Hepatocyte (in vitro differentiated cells): ENCODE results near the gene OTOG. TPM values are rescaled to one million over a fixed set of nuclear protein-coding genes. Genes with fewer than 3 reads are reported as not detected.

Experiments
- DNase-seq: peaks from one replicate; pipeline ENCODE4 v3.0.0-alpha.2; 2016; ENCODE audit warnings: low spot score
- H2AFZ ChIP-seq: fragments of 200-600 bp; sonication (generic); 2 replicates; pipeline ENCODE4 v1.6.0; 2016; ENCODE audit warnings: antibody characterized with exemption, mild to moderate bottlenecking
- H3K27ac ChIP-seq: fragments of 200-600 bp; sonication (generic); 2 replicates; pipeline ENCODE4 v1.5.1; 2016; ENCODE audit warnings: mild to moderate bottlenecking
- H3K27me3 ChIP-seq: fragments of 200-600 bp; sonication (generic); 2 replicates; pipeline ENCODE4 v1.6.1; 2016
- H3K36me3 ChIP-seq: fragments of 200-600 bp; sonication (generic); replicated peaks from 2 replicates; pipeline ENCODE4 v1.5.1; 2016; ENCODE audit warnings: low read depth; ENCODE audit not compliant: insufficient read depth
- H3K4me1 ChIP-seq: fragments of 200-600 bp; sonication (generic); 2 replicates; pipeline ENCODE4 v1.5.1; 2016; ENCODE audit warnings: mild to moderate bottlenecking, moderate library complexity; ENCODE audit not compliant: insufficient read depth
- H3K4me2 ChIP-seq: fragments of 200-600 bp; sonication (generic); 2 replicates; pipeline ENCODE4 v1.6.0; 2016
- H3K4me3 ChIP-seq: fragments of 200-600 bp; sonication (generic); 2 replicates; pipeline ENCODE4 v1.5.1; 2016; ENCODE audit warnings: mild to moderate bottlenecking
- H3K79me2 ChIP-seq: fragments of 200-600 bp; sonication (generic); 2 replicates; pipeline ENCODE4 v1.6.0; 2017; ENCODE audit warnings: mild to moderate bottlenecking
- H3K9me2 ChIP-seq: fragments of 200-600 bp; sonication (generic); replicated peaks from 2 replicates; pipeline ENCODE4 v1.6.0; 2017; ENCODE audit warnings: mild to moderate bottlenecking; ENCODE audit not compliant: insufficient read depth
- H3K9me3 ChIP-seq: fragments of 200-600 bp; sonication (generic); 2 replicates; pipeline ENCODE4 v1.5.1; 2016; ENCODE audit warnings: low read depth, mild to moderate bottlenecking
- H4K20me1 ChIP-seq: fragments of 200-600 bp; sonication (generic); 2 replicates; pipeline ENCODE4 v1.6.0; 2016; ENCODE audit warnings: mild to moderate bottlenecking; ENCODE audit not compliant: insufficient read depth, poor library complexity, severe bottlenecking
- CTCF ChIP-seq: fragments of 200-600 bp; sonication (generic); IDR thresholded peaks from 2 replicates; pipeline ENCODE4 v1.5.1; 2016; ENCODE audit warnings: antibody characterized with exemption, mild to moderate bottlenecking; ENCODE audit not compliant: poor library complexity
- EZH2 ChIP-seq: fragments of 200-600 bp; sonication (generic); IDR thresholded peaks from 2 replicates; pipeline ENCODE4 v1.6.1; 2016; ENCODE audit warnings: antibody characterized with exemption, mild to moderate bottlenecking, borderline replicate concordance
- EZH2phosphoT487 ChIP-seq: fragments of 200-600 bp; sonication (generic); IDR thresholded peaks from one replicate; pipeline ENCODE4 v1.6.1; 2018; ENCODE audit warnings: antibody characterized with exemption, mild to moderate bottlenecking, low read depth, moderate library complexity; ENCODE audit not compliant: unreplicated experiment, severe bottlenecking
- WGBS: methylation state at CpG from one replicate; pipeline ENCODE4 v1.1.6; 2016; ENCODE audit warnings: low lambda C conversion rate; ENCODE audit errors: missing lambda C conversion rate; 5-methylcytosine and 5-hydroxymethylcytosine counted together
- polyA plus RNA-seq: library from polyadenylated mRNA; unstranded; fragments of >200 nt; fragmentation: Nextera tagmentation; extraction: Ambion mirVana; gene quantifications from 2 replicates; pipeline ENCODE4 v1.2.1, GENCODE V29; 2016
- total RNA-seq: library from RNA; depleted of rRNA; stranded (reverse); fragments of >200 nt; gene quantifications from 2 replicates; pipeline ENCODE4 v1.2.3, GENCODE V29; 2014

The OTOG gene
- total and polyA plus RNA-seq, 2 experiments from 2014 or later: 0.27 to 2.0 TPM

DNA sequence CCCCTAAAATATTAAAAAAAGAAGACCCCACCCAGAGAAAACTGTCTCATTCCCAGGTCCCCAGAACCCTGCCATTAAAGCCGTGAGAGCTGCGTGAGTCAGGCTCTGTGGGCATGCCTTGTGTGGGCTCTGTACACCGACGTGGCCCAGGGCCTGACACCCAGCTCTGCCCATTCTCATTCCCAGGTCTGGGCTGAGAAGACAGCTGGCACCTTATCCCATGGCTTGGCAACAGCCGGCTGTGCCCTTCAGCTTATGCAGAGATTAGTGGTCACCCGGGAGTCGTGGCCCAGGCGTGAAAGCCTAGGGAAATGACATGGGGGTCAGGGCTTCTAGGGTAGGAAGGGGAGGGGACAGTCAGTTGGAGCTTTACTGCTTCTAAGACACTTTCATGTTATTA lies 31.9 kb downstream of the OTOG start:
- TF ChIP-seq EZH2phosphoT487 (no peak), CTCF (no peak), EZH2 (no peak)
- H2AFZ ChIP-seq: no peak overlapping the region
- H3K27me3 ChIP-seq: no peaks in the 10 kb centered on the region
- H3K27ac ChIP-seq: no peak overlapping the region
- no peaks in the 10 kb centered on the region for H3K36me3 ChIP-seq
- H4K20me1 ChIP-seq: no peaks in the 10 kb centered on the region
- no peak overlapping the region for H3K4me2 ChIP-seq
- H3K9me2 ChIP-seq: no peaks in the 10 kb centered on the region
- WGBS: 90% methylated on average over 8 of the region's 8 CpGs
- H3K4me3 ChIP-seq: no peak overlapping the region
- no peaks in the 10 kb centered on the region for H3K79me2 ChIP-seq
- no peaks in the 10 kb centered on the region for H3K4me1 ChIP-seq
- no peaks in the 10 kb centered on the region for H3K9me3 ChIP-seq
- no peak for DNase-seq

- Histone ChIP-seq H4K20me1 (no peaks in the 10 kb centered on the region), H3K36me3 (no peaks in the 10 kb centered on the region), H2AFZ (no peak overlapping the region), H3K79me2 (no peaks in the 10 kb centered on the region), H3K9me2 (no peaks in the 10 kb centered on the region), H3K9me3 (no peaks in the 10 kb centered on the region), H3K4me1 (no peaks in the 10 kb centered on the region), H3K4me2 (no peak overlapping the region), H3K27me3 (no peaks in the 10 kb centered on the region), H3K4me3 (no peak overlapping the region), H3K27ac (no peak overlapping the region)
- 96% methylated on average over 7 of the region's 7 CpGs for WGBS
- TF ChIP-seq EZH2phosphoT487 (no peak), EZH2 (no peak), CTCF (no peak)
- no peak for DNase-seq
Measured at GRCh38 chr11:17579451-17579850, 32.4 kb downstream of the OTOG start.

DNA sequence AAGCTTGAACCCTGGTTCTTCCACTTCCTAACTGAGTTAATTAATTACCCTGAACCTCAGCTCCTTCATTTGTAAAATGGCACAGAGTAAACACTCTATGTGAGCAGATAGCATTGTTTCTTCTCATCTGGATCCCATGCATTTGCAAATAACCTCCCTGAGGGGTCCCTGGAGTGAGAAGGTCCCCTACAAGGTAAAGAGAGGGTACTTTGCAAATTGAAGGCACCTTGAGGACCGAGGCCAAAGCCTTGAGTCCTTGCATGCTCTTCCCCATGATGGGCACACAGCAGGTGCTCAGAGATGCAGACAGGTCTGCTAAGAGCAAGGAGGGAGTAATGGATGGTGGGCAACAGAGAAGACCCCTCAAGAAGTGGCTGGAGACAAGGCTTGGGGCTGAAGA lies 33.2 kb downstream of the OTOG start:
- 28% methylated on average over 1 of the region's 1 CpG for WGBS
- no peaks in the 10 kb centered on the region for H3K79me2 ChIP-seq
- no peak for DNase-seq

DNA sequence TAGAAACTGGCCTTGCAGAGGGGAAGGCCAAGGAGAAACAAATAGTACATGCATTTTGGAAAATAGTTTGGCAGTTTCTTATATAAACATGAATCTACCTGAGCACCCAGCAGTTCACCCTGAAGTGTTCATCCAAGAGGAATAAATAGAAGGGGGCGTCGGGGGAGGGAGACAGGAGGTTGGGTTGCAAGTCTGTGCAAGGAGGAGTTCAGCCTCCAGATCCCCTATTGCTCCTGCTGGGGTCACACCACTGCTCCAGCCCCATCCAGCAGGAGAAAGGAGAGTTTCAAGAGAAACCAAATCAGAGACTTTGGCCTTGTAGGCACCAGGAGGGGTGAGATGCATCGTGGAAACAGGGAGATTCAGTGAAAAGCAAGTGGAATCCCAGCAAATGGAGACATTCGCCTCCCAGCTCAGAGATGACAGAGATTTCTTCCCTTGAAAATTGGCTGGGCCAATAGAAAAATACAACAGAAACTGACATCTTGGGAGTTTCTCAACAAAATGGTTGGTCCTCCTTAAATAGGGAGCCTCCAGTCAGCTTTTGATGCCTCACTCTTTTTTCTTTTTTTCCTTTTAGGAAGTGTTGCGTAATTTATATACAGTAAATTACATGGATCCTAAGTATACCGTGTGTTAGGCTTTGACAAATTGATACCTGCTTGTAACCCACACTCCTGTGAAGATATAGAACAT lies 34.1 kb downstream of the OTOG start:
- Histone ChIP-seq H3K36me3 (no peaks in the 10 kb centered on the region), H3K79me2 (no peaks in the 10 kb centered on the region), H2AFZ (no peak overlapping the region), H3K9me3 (no peaks in the 10 kb centered on the region), H4K20me1 (no peaks in the 10 kb centered on the region), H3K4me1 (no peaks in the 10 kb centered on the region), H3K27ac (no peak overlapping the region), H3K9me2 (no peaks in the 10 kb centered on the region), H3K4me3 (no peak overlapping the region), H3K4me2 (no peak overlapping the region), H3K27me3 (no peaks in the 10 kb centered on the region)
- 81% methylated on average over 6 of the region's 6 CpGs for WGBS
- DNase-seq: no peak
- TF ChIP-seq EZH2phosphoT487: no peak
- no peak for TF ChIP-seq CTCF
- no peak for TF ChIP-seq EZH2

More for the DNA sequence above, 33.2 kb downstream of the OTOG start:
- no peak for TF ChIP-seq EZH2
- Histone ChIP-seq H3K36me3 (no peaks in the 10 kb centered on the region), H3K27ac (no peak overlapping the region), H2AFZ (no peak overlapping the region), H3K9me3 (no peaks in the 10 kb centered on the region), H3K4me1 (no peaks in the 10 kb centered on the region), H3K4me3 (no peak overlapping the region), H4K20me1 (no peaks in the 10 kb centered on the region), H3K4me2 (no peak overlapping the region), H3K9me2 (no peaks in the 10 kb centered on the region), H3K27me3 (no peaks in the 10 kb centered on the region)
